ENCODE measurements around the gene STX16.

STX16 gene

DNA sequence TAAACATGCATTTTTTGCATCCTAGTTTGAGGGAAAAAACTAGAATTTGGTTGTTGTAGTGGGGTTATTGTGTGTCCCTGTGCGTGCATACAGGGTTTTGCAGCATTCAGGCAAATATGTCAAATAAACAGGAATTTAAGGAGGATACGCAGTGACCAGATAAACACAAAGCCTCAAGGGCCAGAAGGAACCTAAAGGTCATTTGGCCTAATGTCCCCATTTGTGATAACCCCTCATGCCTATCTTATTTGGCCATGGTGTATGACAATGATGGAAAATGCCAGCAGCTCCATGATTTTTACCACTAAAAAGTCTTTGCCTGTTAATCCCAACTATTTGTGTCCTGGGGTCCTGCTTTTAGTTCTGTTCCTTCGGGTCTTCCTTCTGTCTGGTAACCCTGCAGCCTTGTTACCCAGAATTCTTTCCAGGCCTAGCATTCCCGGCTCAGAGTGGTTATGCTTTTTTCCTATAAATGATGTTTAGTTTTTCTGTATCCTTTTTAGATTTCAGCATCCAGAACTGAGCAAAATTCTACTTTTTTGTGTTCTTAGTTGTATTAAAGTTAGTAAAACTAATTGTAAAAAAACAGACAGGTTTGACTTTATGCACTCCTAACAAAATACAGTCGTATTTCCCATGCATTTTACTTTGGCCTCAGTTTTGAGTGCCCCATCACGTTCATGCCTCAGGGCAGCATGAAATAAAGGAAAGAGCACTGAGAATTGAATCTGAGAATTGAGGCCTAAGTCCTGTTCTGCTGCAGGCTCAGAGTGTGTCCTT, 4.4 kb downstream of the STX16 start:
- DNase-seq, result no peak

DNA sequence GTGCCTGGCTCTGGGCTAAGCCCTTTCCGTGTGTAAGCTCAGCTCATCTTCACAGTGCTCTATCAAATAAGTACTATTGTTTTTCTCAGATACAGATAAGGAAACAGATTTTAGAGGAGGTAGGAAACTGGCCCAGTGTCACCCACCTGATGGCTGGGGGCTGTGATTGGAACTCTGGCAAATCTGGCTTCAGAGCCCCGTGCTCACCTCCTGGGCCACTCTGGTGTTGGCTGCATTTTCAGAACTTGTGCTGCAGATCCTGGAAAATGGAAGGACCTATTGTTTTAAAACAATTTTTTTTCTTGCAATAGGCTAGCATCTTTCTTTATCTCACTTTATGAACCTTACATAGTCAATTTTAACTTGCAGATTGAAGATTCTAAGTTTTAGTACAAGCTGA, 5.7 kb downstream of the STX16 start:
- DNase-seq, result no peak

DNA sequence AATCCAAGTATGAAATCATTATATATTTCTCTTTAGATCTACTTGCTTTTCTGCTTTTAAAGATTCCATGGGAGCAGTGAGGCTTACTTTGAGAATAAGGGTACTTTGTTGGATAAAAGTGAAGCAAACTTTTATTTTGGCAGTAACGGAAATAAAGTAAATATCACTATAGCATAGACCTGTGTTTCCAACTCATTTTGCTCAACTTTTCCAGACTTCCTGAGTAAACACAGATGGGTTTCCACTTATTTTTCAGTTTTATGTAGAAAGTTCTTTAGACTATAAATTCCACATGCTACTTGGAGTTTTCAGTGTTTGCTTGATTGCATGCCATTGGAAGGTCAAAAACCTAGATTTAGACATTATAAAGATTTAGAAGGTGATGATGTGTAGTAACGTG, 6.2 kb downstream of the STX16 start:
- DNase-seq, result no peak

DNA sequence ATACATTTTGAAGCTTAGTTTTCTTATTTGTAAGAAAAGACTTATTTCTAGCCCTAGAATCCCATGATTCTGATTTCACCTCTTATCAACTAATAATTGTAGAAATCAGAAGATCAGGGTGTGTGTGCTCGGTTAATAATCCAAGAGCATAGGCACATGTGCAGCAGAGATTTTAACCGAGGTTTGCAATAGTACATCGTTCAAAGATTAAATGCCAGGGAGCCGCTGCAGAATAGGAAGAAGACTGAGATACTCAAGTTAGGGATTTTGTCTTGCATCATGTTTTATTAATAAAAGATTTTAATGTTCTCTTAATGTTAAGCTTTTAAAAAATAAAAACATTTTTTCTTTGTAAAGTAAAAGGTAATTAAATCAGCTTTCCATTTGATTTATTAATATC, 6.9 kb downstream of the STX16 start:
- no peak for DNase-seq

DNA sequence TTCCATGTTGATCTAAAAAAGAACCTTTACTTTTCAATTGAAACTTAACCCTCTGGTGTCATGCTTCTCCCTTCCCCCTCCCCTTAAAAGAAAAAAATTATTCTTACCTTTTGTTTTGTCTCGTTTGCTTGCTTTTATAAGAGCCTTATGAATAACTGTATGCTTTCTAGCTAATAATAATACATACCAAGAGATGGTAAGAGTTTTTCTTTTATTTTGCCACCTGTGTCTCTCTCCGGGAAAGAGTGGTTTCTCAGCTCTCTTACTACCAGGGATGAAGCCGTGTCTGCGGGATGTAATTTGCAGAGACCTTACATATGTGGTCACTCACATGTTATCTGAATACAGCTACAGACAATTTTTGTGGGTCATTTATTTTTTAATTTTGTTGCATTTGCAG, 7.7 kb downstream of the STX16 start:
- no peak for DNase-seq

DNA sequence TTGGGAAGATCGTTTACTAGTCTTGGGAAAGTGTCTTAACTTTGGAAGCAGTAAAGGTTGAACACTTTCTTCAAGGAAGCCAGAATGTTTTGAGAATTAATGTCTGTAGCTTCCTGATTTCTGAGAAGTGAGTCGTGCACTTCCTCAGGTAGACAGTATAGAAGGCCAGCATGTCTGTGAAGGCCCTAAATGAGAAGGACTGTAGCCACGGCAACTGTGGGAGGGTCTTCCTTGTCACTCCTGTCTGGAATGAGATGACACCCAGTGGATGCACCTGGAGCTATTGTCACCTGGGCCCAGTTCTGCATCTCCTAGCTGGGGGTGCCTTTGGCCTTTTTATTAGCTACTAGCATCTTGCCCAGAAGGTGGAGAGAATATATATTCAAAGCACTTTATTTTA, 8.8 kb downstream of the STX16 start:
- DNase-seq, result no peak

DNA sequence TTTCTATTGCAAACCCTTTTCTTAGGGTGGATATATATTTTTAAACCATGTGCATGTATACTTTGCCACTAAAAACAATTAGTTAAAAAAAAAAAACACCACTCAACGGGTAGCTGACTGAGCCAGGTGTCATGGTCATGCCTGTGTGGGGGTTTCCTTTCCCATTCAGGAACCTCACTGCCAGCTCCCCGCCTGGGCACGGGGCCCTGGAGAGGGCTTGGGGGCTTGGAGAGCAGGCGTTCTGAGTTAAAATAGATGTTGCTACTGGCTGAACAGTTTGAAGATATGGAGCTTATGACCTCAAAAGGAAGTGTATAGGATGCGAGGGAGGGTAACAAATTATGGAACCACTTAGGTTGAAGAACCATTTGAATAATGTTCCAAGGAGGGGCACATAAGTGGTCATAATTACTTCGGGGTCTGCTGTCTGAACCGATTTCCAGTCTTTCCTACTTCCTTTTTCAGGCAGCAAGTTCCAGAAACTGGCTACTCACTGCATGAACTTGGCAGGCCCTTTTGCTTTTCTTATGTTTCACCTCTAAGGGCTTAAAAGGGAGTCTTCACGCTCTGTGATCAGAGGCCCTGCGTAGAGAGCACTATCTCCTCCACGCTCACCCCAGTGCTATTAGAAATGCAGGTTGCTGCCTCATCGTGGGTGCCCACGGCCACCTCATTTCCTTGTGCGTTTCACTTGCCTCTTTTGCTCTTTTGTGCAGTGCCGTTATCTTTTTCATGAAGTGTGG, 9.9 kb downstream of the STX16 start:
- peak; percentile 18 for DNase-seq

DNA sequence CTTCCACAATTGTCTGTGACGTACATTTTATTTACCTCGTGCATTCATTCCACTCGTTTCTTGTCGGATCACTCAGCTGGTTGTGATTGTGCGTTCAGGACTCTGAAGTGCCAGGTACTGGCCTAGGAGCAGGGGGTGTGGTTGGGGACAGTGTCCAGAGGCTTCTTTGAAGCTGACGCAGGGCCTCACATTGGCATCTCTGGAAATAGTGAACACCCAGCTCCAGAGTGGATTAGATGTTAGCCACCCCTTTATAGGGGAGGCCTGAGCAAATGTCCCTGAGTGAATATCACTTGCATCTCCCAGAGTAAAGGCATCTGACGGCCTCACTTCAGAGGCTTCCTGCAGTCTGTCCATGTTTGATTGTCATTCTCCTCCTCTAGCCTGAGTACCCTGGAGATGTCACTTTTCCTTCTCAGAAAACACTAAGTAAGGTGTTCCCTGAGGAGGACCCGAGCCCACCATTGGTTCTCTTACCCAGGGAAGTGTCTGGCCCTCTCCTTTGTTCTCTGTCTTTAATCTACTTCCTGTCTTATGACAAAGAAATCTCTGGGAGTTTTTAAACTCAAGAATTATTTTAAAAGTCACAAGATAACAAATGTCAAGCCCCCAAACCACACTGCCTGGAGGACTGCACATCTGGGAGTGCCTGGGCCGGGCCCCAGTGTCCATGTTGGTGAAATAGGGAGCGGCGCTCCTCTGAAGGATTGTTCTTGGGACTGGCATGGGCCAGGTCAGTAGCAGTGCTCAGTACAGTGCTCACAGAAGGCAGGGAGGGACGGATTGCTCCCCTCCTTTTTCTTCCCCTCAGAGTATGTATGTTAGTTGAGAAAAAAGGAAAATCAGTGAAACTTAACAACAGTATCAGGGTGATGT, 10.8 kb downstream of the STX16 start:
- DNase-seq, result no peak

DNA sequence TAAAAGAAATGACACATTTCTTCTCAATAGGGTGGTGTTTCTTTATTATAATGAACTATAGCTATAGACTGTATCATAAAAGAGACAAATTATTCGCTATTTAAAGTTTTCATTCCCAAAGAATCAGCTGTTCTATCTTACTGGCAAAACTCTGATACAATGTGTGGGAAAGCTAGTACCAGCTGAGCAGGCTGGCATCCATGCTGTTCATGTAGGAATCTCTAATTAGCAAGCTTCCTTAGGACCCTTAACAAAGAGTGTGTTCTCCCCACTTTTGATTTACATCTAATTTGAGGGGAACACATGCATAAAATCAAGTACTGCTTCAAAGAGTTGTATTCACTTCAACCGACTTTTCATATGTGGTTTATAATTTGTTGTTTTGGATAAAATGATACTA, 13.2 kb downstream of the STX16 start:
- DNase-seq, result no peak

DNA sequence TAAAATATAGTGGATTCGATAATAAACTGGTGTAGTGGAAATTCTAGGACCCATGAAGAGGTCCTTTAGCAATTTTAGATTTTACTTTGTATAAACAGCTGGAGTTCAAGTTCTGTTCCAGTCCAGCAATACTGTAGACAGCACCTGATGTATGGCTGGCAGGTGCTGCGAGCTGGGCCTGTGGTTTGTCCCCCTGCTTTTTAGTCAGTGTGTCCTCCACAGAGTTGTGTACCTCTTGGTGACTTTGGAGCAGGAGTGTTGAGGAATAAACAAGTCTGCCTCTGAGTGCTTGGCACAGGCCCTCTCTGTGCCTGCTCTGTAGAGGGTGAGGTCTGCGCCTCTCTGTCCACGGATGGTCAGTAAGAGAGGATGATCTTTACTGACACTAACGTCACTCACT, 13.8 kb downstream of the STX16 start:
- no peak for DNase-seq

DNA sequence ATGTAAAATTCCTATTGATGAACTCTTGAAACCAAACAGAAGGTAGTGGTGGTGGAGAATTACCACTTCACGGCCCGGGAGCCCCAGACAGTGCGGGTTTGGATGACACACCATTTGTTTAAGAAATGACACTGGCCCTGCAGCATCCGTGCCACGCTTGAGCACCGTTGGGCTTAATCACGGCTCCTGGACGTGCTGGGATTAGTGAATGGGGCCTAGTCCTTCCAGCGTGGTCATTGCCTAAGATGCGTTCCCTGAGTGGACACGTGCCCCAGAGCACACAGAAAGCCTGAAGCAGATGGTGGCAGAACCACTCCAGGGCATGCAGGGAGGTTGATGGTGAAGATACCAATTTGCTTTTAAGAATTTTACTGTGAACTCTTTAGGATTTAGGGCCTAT, 14.5 kb downstream of the STX16 start:
- DNase-seq, result no peak

DNA sequence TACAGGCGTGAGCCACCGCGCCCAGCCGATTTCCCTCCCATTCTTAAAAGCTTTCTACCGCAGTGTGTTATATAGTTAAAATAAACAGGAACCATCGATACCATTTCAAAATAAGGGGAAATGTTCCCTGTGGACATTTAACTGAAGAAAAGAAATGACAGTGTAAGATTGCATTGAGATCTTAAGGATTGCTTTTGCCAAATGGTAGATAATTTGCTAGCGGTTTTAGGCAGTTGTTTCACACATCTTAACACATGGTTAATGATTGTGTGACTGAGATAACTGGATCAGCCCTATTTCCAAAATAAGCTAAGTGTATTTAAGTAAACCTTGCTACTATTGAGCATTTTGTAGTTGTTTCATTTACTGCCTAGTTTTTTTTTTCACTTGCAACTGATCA, 15.6 kb downstream of the STX16 start:
- DNase-seq, result no peak

DNA sequence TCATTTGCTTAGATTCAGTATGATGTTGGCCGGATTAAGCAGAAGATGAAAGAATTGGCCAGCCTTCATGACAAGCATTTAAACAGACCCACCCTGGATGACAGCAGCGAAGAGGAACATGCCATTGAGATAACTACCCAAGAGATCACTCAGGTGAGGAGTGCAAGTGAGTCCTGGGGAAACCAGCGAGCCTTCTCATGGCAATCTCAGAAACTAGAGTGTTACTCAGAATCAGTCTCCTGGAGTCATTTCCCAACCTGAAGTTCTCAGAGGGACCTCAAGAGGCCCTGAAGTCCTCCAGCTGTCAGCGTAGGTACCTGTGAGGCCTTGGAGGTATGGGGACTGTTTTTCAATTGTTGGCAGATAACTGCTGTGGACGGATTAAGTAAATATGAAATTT, 16.9 kb downstream of the STX16 start:
- DNase-seq, result no peak

DNA sequence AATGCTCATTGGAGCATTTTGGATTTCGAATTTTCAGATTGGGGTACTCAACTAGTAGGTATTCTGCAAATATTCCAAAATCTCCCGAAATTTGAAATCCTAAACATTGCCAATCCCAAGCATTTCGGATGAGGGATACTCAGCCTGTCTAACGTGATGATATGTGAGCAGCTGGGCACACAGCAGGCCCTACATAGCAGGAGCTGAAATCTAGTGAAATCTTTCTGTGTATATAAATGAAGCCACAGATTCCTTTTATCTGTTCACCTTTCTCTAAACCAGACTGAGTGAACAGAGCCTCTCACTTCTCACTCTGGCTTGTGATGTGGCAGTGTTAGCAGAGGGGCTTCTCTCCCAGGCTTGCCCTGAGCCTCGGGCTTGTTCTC, 17.8 kb downstream of the STX16 start:
- DNase-seq, result no peak

DNA sequence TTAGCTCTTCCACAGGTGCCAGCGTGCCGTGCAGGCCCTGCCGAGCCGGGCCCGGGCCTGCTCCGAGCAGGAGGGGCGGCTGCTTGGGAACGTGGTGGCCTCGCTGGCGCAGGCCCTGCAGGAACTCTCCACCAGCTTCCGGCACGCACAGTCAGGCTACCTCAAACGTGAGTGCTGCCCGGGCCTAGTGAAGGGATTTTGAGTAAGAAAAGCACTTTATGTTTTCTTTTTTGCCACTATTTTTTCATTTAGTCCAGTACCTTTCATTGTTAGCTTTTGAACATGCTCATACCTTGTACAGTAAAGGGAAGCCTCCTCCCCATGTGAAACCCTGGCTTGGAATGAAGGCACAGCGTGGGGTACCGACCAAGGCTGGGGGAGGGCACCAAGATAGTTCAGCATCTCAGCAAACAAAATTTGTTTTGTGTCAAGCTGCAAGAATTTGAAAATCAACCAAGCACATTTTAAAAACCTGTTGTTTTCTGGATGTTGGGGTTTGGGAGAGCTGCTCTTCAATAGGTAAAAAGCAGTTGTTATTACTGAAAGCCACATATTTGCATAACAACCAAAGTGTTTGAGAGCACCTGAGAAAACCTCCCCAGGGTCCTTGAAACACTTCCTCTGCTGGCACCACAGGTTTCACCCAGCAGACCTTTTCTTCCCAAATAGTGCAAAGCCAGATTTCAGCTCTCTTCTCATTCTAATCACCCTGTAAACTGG, 18.4 kb downstream of the STX16 start:
- DNase-seq, result no peak

DNA sequence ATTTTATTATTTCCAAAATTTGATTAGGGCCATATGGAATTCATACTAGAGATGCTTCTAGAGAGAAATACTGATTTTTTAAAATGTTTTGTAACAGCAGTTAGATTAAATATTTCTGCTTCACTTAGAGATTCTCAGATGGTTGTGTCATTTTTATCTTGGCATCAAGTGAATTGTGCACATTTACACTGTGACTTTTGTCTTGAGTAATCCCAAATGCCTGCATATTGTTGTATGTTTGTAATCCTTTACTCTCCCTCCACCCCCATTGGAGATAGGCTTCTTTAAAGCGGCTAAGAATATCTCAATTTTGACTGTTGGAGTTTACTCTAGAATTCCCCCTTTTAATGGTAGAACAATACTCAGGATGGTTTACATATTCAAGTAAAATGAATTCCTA, 19.0 kb downstream of the STX16 start:
- no peak for DNase-seq

DNA sequence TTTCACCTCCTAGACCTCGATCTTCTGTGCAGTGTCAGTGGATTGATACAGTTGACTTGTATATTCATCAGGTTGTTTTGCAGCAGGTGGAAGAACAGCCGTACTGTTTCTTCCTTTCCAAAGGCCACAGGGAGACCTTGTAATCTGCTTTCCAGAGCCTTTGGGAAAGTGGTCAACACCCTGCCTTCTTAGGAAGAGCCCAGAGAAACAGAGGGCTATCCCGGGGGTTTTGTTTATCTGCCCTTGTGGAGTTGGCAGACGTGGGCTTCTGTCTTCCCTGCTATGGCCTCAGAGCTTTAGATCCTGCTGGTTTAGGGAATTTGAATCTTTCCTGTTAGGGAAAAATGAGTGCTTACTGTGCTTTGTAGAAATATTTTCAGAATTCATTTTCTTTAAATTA, 19.6 kb downstream of the STX16 start:
- DNase-seq, result no peak

DNA sequence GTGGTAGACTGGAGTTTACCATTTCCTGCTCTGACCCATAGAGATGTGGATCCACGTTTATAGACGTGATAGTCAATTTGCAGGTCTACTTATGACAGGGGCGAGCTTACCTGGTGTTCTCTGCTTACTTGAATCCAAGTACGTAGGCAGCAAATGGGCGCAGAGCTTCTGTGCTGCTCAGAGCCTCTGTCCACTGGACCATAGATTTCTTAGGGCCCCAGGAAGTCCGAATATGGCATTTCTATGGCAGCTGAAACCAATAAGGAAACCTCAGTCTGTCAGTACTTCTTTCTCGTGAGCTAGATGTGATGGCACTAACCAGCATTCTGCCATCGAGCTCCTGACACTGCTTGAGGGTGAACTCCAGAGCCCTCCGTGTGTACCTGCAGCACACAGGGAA, 22.0 kb downstream of the STX16 start:
- DNase-seq, result no peak

DNA sequence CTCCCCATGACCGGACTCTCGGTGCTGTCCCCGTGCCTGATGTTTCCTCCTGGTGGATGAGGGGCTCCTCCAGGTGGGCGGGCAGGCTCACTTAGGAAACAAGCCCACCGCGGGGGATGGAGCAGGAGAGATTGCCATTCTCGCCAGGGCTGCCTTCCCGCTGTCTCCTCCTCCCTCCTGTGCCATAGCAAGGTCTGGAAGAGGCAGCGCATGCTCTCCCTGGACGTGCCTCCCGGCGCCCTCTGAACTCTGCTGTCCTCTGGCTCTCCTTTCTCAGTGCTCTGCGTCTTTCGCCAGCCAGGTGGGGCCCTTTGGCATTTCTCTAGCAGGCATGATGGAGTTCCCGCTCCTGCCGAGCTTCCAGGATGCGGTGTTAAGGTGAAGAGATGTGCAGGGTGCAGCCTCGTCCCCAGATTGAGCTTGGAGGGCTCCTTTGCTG, 24.1 kb downstream of the STX16 start:
- no peak for DNase-seq

DNA sequence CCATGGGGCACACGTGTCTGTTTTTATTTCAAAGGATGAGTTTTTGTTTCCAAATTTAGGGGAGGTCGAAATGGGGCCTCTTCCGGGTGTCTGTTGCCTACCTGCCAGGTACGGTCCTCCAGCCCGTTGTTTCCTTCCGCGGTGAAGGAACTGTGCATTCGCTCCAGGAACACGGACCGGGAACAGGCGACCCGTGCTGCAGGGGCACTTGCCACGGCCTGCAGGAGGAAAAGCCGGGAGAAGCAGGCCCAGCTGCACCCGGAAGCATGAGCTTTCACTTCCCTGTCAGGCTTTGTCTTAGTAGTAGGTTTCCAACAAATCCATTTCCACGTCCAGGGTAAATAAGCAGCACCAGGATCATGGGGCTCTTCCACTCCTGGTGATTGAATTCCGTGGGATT, 24.6 kb downstream of the STX16 start:
- no peak for DNase-seq

DNA sequence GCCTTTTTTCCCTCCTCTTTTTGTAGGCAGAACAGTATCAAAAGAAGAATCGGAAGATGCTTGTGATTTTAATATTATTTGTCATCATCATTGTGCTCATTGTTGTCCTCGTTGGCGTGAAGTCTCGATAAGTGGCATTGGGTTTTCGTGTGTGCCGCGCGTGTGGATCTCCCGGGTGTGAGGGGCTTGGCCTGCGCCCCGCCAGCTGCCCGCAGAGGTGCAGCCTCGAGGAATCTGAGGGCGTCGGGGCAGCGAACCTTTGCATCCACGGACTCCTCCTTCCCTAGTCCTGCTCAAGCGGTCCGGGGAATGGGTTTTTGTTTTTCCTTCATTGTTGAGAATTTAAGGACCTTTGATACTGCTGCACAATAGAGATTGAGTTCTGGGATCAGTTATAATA, 25.1 kb downstream of the STX16 start:
- no peak for DNase-seq

DNA sequence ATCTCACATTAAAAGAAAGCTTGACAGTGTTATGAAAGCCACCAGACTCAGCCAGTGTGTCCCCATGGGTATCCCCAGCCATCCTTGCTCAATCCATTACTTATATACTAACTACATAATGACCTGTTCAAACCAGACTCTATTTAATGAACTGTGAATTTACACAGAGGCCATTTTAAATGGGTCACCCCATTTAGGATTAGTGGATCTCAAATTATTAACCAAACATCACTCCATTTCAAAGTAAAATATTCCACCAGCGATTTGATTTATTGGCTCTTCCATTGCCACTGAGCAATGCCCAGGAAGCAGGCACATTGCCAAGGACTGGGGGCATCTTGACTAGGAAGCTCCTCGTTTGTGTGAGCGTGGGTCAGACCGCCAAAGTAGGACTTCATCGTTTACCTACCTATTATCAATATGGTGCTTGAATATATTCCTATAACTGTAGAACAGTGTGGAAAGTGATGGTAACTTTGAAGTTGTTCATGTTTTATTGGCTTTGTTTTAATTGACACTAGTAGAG, 26.1 kb downstream of the STX16 start:
- no peak for DNase-seq

DNA sequence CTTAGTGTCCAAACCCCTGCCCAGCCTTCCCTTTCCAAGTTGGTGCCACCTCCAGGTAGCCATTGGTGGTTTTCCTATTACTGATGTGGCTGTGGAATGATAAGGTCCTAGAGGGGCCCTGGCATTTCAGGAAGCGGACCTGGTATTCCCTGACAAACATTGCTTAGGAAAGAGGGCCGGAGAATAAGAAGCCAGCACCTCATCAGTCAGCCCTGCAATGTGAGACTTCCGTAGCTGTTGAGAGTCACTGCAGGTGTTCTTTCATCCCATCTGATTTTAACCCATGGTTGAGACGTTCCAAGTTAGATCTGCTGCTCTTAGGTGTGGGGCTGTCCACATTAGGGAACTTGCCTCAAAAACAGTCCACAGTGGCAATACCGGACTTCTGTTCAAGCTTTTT, 26.7 kb downstream of the STX16 start:
- no peak for DNase-seq

All from stimulated activated naive CD4-positive, alpha-beta T cell treated with Interleukin-2 at 50 U/mL for 16 hours (primary cell).